HG03442 (cell line): ENCODE data around the gene ARGLU1.
"Not testable (repeated sequence)": the region's sequence is repeated elsewhere in the genome, so short reads cannot be mapped to it uniquely, and the experiment has no call there.

Experiments used
- ATAC-seq: cut with Tn5 transposase; IDR thresholded peaks from one replicate; pipeline ENCODE4 v1.9.1; 2021; ENCODE audit warnings: mild to moderate bottlenecking, moderate library complexity; ENCODE audit not compliant: unreplicated experiment

The ARGLU1 gene, protein sequence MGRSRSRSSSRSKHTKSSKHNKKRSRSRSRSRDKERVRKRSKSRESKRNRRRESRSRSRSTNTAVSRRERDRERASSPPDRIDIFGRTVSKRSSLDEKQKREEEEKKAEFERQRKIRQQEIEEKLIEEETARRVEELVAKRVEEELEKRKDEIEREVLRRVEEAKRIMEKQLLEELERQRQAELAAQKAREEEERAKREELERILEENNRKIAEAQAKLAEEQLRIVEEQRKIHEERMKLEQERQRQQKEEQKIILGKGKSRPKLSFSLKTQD

DNA sequence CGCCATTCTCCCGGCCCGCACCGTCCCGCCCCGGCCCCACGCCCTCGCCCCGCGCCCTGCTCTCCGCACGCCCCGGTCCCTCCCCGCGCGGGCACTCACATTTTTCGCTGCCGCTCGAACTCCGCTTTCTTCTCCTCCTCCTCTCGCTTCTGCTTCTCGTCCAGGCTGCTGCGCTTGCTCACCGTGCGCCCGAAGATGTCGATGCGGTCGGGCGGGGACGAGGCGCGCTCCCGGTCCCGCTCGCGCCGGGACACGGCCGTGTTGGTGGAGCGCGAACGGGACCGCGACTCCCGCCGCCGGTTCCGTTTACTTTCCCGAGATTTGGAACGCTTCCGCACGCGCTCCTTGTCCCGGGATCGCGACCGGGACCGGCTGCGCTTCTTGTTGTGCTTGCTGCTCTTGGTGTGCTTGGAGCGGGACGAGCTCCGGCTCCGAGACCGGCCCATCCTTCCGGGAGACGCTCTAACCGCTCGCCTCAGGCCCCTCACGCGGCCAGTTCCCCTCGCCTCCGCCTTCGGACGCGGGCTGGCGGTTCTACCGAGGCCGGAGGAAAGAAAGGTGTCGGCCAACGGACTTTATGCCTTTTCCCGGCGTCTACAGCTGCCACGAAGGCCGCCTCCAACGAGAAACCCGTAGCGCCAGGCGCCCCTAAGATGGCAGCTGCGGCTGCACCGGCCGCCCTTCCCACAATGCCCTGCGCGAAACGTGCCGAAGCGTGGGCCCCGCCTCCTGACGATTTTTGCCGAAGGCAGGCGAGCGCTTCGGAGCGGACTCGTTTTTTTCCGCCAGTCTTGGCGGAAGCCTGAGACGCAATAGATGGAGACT lies at the start of gene ARGLU1:
TSS of gene ARGLU1 (minus strand) at position 664 of the 825 bp plus-strand sequence. CDS start at position 446, 218 bp downstream.
- ATAC-seq: peak; percentile 71

DNA sequence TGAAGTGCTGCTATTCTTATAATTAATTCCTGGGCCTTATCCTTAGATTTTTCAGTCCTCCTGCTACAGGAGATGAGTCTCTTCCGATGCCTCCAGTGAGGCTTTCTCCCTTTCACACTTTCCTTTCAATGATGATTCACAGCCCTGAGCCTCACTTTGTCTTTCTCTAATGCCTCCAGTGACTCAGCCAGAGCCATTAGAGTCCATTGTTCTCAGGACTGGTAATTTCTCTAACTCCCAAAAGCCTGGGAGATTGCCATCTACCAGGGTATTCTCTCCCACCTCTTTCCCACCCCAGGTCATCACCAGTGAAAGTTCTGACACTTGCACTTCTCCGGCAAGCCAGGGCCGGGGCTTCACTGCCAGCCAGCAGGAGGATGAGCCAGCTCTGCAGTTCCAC lies 49.6 kb upstream of the ARGLU1 start:
- ATAC-seq: no peak

DNA sequence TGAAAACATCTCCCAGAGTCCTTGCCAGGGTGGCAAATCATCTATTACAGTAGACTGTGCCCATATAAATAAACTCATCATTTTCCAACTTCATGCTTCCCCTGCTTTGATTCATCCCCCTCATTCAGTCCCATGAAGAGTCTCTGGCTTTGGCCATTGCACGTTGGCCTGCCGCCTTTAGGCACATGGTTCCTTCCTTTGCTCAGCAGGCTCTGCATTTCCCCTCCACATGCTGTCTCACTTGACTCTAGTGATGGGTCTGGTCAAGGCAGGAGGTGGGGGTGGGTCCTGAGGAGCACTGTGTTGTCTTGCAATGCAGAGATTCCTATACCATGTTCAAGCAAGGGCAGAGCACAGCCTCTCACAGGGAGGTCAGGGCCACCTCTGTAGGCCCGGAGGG lies 48.8 kb upstream of the ARGLU1 start:
- no peak for ATAC-seq

DNA sequence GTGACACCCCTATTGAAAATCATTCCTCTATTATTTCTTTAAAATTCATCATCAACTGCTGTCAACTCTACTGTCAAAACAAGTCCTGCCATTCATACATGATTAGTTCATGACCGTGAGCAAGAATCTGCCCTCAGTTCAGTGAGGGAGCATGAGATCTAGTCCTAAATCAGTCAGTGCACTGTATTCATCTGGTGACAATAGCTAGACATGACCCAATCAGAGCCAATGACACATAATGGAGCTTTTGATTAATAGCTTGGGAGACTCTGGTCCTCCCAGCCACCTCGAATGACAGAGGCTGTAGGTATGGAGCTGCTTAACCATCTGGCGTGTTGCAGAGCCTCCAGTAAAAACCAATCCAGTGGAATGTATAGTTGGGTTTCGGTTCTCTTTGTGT lies 46.9 kb upstream of the ARGLU1 start:
- no peak for ATAC-seq

DNA sequence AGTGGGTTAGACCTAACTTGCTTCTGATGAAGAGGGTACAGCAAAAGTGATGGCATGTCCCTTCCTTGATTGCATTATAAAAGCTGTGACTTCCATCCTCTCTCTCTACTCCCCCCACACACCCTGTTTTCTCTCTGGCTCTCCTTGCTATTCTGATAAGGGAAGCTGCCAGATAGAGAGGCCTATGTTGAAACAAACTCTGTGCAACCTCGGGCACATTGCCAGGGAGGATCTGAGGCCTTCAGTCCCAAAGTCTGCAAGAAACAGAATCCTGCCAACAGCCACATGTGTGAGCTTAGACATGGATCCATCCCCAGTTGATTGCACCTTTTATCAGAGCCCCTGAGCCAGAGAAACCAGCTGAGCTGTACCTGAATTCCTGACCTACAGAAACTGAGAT lies 44.8 kb upstream of the ARGLU1 start:
- ATAC-seq: no peak

DNA sequence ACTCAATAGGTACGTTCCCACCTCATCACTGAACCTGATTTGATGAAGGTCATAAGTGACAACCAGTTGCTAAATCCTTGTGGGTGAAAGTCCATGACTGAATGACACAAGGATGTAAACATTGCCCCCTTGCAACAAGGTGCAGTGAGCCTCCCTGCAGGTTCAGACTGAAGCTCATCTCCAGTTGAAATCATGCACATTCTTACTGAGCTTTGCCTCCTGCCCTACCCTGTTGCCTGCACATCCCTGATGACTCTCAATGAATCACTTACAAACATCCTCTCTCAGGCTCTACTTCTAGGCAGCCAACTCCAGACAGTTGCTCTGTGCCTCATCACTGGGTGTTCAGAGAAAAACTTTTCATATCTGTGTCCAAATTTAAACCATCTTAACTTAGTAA lies 42.5 kb upstream of the ARGLU1 start:
- no peak for ATAC-seq

DNA sequence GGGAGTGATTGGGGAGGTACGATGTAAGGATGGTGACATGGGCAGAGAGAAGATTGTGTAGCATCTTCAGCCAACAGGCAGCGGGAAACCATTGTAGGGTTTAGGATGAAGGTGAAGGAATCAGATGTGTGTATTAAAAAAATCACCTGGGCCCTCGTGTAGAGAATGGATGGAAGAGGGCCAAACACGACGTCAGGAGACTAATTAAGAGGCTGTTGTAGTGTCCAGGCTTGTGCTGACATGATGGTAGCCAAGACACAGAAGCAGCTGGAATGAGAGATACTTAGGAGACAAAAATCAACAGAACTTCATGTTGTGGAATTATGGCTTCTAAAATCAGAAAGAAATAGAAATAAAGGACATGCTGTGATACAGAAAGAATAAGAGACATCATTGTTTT lies 41.2 kb upstream of the ARGLU1 start:
- no peak for ATAC-seq

DNA sequence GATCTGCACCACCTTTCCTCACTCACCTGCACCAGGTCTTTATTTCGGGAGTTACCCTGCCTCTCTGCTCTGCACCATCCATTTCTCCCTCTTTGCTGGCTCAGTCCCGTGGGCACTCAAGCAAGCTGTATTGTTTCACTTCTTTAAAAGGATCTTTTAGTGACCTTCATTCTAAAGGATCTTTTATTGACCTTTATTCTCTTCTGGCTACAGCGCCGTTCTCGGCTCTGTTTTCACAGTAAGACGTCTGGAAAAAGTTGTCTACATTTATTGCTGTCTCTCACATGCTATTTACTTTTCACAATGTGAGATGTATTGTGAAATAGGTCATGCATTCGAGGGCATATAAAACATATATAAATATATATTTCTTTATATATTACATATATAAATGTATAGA lies 35.6 kb upstream of the ARGLU1 start:
- no peak for ATAC-seq

DNA sequence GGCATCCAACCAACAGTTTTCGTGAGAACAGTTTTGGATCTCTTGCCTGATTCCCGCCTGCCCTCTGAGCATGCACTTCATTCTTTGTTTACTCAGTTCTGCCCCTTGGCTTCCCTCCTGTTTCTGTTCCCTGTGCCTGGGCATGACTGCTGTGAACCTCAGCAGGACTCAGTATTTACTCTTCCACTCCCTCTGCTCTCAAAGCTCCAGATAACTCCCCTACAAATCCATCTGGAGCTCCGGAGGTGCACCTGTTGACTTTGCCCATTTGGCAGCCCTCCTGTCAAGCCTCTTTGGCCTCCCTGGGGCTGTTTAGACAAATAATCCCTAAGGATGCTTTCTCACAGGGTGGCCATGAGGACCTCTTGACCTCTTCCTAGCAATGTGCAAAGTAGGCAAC lies 34.2 kb upstream of the ARGLU1 start:
- no peak for ATAC-seq

DNA sequence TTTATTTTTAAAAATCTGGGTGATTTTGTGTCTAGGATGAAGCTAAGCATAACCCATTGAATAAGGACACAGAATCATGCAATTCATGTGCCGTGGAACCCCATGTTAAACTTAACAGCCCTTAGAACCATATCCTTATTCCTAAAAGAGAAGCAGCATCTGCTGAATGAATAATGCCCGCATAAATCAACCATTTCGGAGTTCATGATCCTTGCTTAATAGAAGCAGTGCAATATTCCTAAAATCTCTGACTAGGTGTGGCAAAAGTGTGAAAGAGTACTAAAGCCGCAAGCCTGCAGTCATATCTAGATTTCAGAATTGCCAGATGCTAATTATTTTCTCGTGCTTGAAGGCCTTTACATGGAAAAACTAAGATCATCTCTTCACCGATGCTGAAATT lies 33.6 kb upstream of the ARGLU1 start:
- ATAC-seq: no peak

DNA sequence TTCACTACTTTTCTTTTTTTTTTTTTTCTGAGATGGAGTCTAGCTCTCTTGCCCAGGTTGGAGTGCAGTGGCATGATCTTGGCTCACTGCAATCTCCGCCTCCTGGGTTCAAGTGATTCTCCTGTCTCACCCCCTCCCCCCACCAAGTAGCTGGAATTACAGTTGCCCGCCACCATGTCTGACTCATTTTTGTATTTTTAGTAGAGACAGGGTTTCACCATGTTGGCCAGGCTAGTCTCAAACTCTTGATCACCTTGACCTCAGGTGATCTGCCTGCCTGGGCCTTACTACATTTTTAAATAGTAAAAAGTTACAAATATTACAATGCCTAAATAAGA lies 32.8 kb upstream of the ARGLU1 start:
- not testable (repeated sequence) for ATAC-seq

DNA sequence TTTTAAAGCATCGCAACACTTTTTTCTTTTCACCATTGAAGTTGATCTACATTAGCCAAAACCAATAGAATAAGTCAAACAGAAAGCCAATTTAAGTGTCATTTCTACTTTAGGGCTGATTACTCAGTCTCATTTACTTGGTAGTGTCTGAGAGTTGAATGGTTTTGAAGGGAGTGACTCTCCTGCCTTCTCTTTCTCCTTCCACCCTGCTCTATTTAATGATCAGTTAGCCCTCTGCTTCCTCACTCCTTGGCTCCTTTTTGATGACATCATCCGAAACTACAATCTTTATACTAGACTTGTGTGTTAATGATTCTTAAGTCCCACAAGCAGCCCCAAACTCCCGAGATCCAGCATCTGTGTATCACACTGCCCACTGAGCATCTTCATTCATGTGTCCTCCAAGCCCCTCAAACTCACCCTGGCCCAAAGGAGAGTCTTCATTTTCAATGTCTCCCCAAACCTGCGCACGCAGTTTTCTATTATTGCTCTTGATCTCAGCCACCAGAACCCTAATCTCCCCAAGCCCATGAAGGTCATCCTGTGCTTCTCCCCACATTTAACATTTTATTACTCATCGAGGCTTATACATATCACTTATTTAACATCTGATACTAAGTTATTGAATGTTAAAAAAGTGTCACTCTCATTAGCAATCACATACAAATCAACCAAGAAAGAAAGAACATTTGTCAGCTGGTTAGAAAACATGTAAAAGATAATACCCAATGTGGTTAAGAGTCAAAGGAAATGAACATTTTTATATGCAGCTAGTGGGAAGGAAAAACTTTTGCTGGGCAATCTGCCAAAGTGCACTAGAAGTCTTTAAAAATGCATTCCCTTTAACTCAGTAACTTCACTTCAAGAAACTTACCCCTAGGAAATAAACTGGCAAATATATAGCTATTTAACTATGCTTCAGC lies 32.2 kb upstream of the ARGLU1 start:
- ATAC-seq: no peak

DNA sequence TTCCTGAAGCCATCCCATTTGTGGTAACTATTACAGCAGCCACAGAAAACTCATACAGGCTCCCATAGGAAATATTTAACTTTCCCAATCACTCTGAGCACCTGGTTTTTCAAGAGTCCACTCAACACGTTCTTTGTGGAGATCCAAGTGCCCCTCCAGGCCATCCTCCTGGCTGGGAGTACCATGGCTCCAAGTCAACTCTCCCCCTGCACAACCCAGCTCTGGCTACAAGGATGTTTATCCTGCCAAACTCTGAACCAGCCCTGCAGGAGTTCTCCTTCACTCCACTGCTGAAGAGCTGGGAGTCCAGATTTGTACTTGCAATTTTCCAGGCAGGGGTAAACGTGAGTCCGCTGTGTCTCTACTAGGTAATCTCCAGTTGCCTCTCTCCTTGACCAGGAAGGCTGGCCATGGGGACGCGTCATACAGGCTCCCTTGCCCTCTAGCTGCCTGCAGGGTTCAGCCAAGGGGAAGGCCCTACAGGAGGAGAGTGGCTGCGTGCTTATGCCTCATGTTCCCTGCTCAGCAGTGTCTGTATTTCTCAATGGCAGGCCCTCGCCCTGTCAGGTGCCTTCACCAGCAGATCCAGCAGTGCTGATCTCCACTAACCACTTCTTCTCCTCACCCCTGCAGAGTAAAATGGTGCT lies 29.9 kb upstream of the ARGLU1 start:
- no peak for ATAC-seq

DNA sequence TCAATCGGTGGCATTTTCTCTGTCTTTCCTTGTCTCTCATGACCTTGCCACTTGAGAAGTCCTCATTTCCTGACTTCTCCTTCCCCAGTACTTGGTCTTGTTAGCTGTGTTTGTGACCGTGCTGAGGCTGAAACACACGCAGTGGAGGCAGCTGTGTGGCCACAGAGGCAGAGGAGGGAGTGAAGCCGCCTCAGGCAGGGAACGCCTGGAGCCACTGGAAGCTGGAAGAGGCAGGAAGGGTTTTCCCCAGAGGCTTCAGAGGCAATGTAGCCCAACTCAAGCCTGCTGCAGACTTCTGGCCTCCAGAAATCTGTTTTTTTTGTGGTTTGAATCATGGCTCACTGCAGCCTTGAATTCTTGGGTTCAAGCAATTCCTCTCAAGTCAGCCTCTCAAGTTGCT lies 29.2 kb upstream of the ARGLU1 start:
- no peak for ATAC-seq

DNA sequence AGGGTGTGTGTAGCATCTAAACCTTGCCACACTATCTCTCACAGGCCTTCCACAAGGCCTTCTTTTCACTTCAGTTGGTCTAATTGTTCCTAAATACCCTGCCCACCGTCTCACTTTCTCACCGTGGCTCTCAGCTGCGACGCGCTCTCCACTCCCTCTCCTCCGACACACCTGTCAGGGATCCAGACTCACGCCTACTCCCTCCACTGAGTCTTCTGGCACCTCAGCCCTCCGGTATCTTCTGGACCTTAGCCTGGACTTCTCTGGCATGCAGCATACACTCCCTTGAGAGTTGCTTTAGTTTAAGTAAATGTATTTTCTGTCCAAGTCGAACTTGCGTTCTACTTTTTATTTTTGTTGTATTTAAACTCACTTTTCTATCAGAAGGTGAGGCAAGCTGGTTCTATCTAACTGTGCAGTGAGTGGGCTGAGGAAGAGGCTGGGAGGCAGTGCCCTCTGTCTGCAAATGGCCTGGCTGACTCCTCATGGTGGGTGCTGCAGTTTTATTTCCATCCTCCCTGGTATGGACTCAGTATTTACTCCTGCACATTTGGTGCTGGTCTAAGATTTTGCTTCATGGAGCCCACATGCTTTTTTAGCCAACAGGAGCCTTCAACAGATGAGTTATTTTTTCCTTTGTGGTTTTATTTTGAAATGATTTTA lies 28.5 kb upstream of the ARGLU1 start:
- no peak for ATAC-seq

DNA sequence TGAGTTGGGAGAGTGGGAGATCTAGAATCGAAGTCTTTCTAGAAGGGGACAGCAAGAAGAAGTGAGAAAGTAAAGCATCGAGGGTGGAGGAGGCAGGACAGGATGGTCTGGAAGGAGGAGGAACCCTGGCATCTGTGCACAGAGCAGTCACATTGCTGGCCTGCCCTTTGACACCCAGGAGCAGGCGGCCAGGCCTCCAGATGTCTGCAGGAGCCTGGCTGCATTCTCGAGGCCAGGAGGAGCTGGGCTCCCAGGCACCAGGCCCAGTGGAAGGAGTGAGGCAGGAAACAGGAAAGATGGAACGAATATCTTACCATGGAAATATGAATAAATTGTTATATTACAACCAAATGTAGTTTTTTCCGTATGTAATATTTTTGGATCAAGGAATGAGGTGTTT lies 27.7 kb upstream of the ARGLU1 start:
- ATAC-seq: no peak

DNA sequence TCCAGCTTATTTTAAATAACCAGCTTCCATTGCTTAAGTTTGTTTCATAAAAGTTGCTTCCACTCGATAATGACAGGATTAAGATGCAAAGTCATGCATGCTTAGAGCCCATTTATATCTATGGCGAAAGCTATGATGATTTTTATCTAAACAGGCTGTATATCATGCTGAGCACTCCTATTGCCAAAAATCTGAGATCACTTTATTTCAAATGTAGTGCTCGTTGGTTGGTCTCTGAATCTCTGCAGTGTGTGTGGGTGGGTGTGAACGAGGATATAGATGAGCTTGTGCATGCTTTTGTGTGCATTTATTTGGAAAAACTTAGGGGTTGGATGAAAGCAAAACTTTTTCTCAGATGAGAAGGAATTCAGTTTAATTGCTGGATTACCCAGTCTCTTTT lies 27.0 kb upstream of the ARGLU1 start:
- ATAC-seq: no peak

DNA sequence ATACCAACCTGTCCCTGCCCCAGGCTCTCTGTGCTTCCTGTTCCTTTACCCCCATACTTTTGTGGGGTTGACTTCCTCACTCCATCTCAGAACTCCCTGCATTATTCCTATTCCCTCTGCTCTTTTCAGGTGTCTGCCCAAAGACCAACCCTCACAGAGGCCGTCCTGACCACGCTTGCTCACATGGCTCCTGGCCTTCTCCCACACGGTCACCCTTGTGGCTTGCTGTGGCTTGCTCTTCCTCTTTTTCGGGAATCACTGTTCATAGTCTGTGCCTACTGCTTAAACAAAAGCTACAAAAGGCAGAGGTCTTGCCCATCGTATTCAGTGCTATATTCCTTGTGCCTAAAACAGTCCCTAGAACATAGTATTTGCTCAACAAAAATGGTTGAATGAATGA lies 25.2 kb upstream of the ARGLU1 start:
- no peak for ATAC-seq

DNA sequence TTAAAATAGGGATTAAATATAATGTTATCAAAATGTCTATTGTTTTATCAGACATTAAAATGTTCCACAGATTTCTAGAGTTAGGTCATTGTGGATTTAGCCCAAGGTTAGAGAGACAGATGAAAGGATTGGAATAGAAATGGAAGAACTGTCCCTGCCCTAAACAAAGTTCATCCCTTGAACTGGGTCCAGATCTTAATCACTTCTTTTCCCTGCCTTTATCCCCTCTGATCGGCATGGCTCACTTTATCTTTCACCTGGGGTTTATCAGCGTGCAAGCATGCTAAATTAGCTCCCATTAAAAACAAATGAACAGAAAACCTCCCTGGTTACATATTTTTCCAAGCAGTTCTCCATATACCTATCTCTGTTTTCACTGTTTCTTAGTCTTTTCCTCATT lies 23.4 kb upstream of the ARGLU1 start:
- ATAC-seq: no peak

DNA sequence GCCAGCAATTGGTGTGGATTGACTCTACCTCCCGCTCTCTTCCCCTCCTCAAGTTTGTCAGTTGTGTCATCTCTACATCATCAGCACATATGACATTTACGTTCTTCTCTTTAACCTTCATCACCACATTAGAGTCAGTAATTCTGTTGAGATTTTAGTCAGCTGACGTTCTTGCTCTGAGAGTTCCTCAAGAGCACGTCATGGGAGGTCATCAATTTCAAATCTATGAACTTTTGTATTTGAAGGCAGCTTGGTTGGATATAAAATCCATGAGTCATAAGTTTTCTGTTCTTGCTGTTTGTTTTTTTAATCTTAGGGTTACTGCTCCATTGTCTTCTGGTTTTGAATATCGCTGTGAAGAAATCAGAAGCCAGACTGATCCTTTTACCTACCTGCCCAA lies 21.8 kb upstream of the ARGLU1 start:
- no peak for ATAC-seq

DNA sequence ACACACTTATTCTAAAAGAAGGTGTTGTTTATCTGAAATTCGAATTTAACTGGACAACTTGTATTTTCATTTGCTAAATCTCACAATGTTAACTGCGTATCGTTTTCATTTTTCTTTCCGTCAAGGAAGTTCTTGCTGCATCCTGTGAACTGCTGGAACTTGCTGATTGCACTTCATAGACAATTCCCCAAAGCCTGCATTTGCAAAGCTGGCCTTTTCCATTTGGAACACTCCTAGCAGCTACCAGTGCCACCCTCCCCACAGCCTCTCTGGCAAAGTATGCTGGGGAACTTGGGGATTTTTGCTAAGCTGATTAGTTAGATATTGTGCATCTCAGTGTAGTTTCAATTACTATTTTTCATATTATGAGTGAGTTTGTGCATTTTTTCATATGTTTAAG lies 20.4 kb upstream of the ARGLU1 start:
- ATAC-seq: no peak
